IPS-18c (cell line): ENCODE data around the gene AP3B2.
"Not testable (repeated sequence)": the region's sequence is repeated elsewhere in the genome, so short reads cannot be mapped to it uniquely, and the experiment has no call there.

Experiments
- H3K4me3 ChIP-seq: 2 replicates; pipeline ENCODE4 v1.7.0; 2013; ENCODE audit warnings: low read depth, mild to moderate bottlenecking, low read length, moderate library complexity; ENCODE audit not compliant: insufficient read depth
- H3K9me3 ChIP-seq: one replicate; pipeline ENCODE4 v1.6.1; 2013; ENCODE audit warnings: mild to moderate bottlenecking, low read length, moderate library complexity; ENCODE audit not compliant: control insufficient read depth, insufficient read depth

The AP3B2 gene

GRCh38 chr15:82705856-82706255 lies 3.8 kb downstream of the AP3B2 start:
- not testable (repeated sequence) for H3K9me3 ChIP-seq, H3K4me3 ChIP-seq

GRCh38 chr15:82699726-82700125 lies 9.9 kb downstream of the AP3B2 start:
- no peaks in the 10 kb centered on the region for H3K9me3 ChIP-seq
- H3K4me3 ChIP-seq = no peak overlapping the region

GRCh38 chr15:82698711-82699345 lies 10.8 kb downstream of the AP3B2 start:
- H3K4me3 ChIP-seq = no peak overlapping the region
- no peaks in the 10 kb centered on the region for H3K9me3 ChIP-seq

GRCh38 chr15:82697735-82698407 lies 11.8 kb downstream of the AP3B2 start:
- H3K4me3 ChIP-seq = no peak overlapping the region
- H3K9me3 ChIP-seq = no peaks in the 10 kb centered on the region

GRCh38 chr15:82692171-82692570 lies 17.5 kb downstream of the AP3B2 start:
- peaks cover 2% of the 10 kb centered on the region for H3K9me3 ChIP-seq
- no peak overlapping the region for H3K4me3 ChIP-seq

GRCh38 chr15:82689147-82689546 lies 20.5 kb downstream of the AP3B2 start:
- Histone ChIP-seq H3K9me3 (peaks cover 2% of the 10 kb centered on the region), H3K4me3 (no peak overlapping the region)

- H3K4me3 ChIP-seq = no peak overlapping the region
- peaks cover 2% of the 10 kb centered on the region for H3K9me3 ChIP-seq
Observed at GRCh38 chr15:82688691-82689090, 21.0 kb downstream of the AP3B2 start.

- H3K9me3 ChIP-seq = no peaks in the 10 kb centered on the region
- H3K4me3 ChIP-seq = peak overlapping the region; percentile 76; the same call in 1 of the 2 replicates
Observed at GRCh38 chr15:82681371-82681770, 28.3 kb downstream of the AP3B2 start.

- Histone ChIP-seq H3K4me3 (peak overlapping the region; percentile 76), H3K9me3 (no peaks in the 10 kb centered on the region)
Observed at GRCh38 chr15:82680200-82681102, 29.2 kb downstream of the AP3B2 start.

- H3K9me3 ChIP-seq = no peaks in the 10 kb centered on the region
- peak overlapping the region; percentile 61 for H3K4me3 ChIP-seq
Observed at GRCh38 chr15:82679626-82680199, 30.0 kb downstream of the AP3B2 start.

GRCh38 chr15:82677720-82678323 lies 31.9 kb downstream of the AP3B2 start:
- Histone ChIP-seq H3K9me3 (no peaks in the 10 kb centered on the region), H3K4me3 (no peak overlapping the region)

- Histone ChIP-seq H3K9me3 (no peaks in the 10 kb centered on the region), H3K4me3 (no peak overlapping the region)
Observed at GRCh38 chr15:82674873-82675272, 34.8 kb downstream of the AP3B2 start.

- Histone ChIP-seq H3K9me3 (no peaks in the 10 kb centered on the region), H3K4me3 (no peak overlapping the region)
Observed at GRCh38 chr15:82670699-82671098, 39.0 kb downstream of the AP3B2 start.

- no peak overlapping the region for H3K4me3 ChIP-seq
- H3K9me3 ChIP-seq = no peaks in the 10 kb centered on the region
Observed at GRCh38 chr15:82666606-82667005, 43.1 kb downstream of the AP3B2 start.

- no peak overlapping the region for H3K4me3 ChIP-seq
- H3K9me3 ChIP-seq = no peaks in the 10 kb centered on the region
Observed at GRCh38 chr15:82664021-82664420, 45.7 kb downstream of the AP3B2 start.

- H3K9me3 ChIP-seq = no peaks in the 10 kb centered on the region
- H3K4me3 ChIP-seq = no peak overlapping the region
Observed at GRCh38 chr15:82663186-82663600, 46.5 kb downstream of the AP3B2 start.

- H3K4me3 ChIP-seq = no peak overlapping the region
- no peaks in the 10 kb centered on the region for H3K9me3 ChIP-seq
Observed at GRCh38 chr15:82662641-82663040, 47.0 kb downstream of the AP3B2 start.
